HepG2 (cell line): ENCODE results near the gene TBC1D5. TPM values are rescaled to one million over a fixed set of nuclear protein-coding genes. Genes with fewer than 3 reads are reported as not detected.
"Not testable (repeated sequence)": the region's sequence is repeated elsewhere in the genome, so short reads cannot be mapped to it uniquely, and the experiment has no call there.

Experiments used
- ATAC-seq: fragments of 200-7000 bp; cut with Tn5 transposase; 3 replicates; pipeline ENCODE4 v1.9.1; 2020; ENCODE audit warnings: mild to moderate bottlenecking, moderate library complexity
- BruUV-seq: library from RNA; stranded (reverse); fragments of 400-500 nt; replicated peaks from 2 replicates; lab custom pipeline; 2021; lab: Mats Ljungman, UMichigan
- CTCF ChIA-PET: fragments of 300-600 bp; formaldehyde crosslinking; extraction: SDS; loops from one replicate; lab custom pipeline; 2021; ENCODE audit warnings: low total read pairs, inconsistent platforms, low intra/inter-chr PET ratio; lab: Yijun Ruan, JAX
- POLR2A ChIA-PET: fragments of 350-600 bp; sonication (Branson Sonifier 250); formaldehyde crosslinking; loops from one replicate; lab custom pipeline; 2020; ENCODE audit warnings: antibody characterized with exemption, inconsistent platforms; lab: Yijun Ruan, JAX
- DNase-seq: peaks from one replicate; pipeline ENCODE4 v3.0.0-alpha.2; 2015; ENCODE audit warnings: low spot score
- FAIRE-seq: peaks from 3 replicates; lab custom pipeline; 2011; peaks lifted over from hg19 to GRCh38; lab: Jason Lieb, UNC
- H2AFZ ChIP-seq: one replicate; pipeline ENCODE4 v1.6.1; 2011; ENCODE audit warnings: low read length, inconsistent platforms
- H3K27ac ChIP-seq: fragments of 300-600 bp; 3 replicates; pipeline ENCODE4 v1.8.0; 2011; ENCODE audit warnings: mixed run types, mild to moderate bottlenecking, mixed read lengths, low read length, inconsistent platforms; ENCODE audit not compliant: insufficient read depth; ENCODE audit errors: extremely low read length
- H3K27me3 ChIP-seq, 2 experiments: fragments of 200-600 bp in 1 of 2; 2 replicates in 1 of 2; 3 replicates in 1 of 2; pipeline versions ENCODE4 v1.6.0 to v1.8.0; 2011; ENCODE audit warnings: low read length in 2 of 2, mild to moderate bottlenecking in 2 of 2, moderate library complexity in 2 of 2, inconsistent platforms in 1 of 2; ENCODE audit not compliant: insufficient read depth in 2 of 2, control insufficient read depth in 1 of 2
- H3K36me3 ChIP-seq, 2 experiments: fragments of 200-600 bp in 1 of 2; replicated peaks in 1 of 2; 2 replicates in 1 of 2; 3 replicates in 1 of 2; pipeline versions ENCODE4 v1.5.1 to v1.8.0; 2011; ENCODE audit warnings: low read length in 2 of 2, inconsistent platforms in 1 of 2; ENCODE audit not compliant: insufficient read depth in 2 of 2, control insufficient read depth in 1 of 2
- H3K4me1 ChIP-seq: 2 replicates; pipeline ENCODE4 v1.5.1; 2012; ENCODE audit warnings: low read length, inconsistent platforms; ENCODE audit not compliant: insufficient read depth
- H3K4me2 ChIP-seq: 2 replicates; pipeline ENCODE4 v1.6.0; 2011; ENCODE audit warnings: low read depth, low read length, inconsistent platforms
- H3K4me3 ChIP-seq, 3 experiments: fragments of 200-600 bp in 1 of 3; sonication (generic), shearing (Covaris generic) in 1 of 3; replicated peaks in 1 of 3; 2 replicates each; pipeline ENCODE4 v1.5.1; 2011 to 2016; ENCODE audit warnings: low read length in 3 of 3, inconsistent platforms in 2 of 3, low read depth in 2 of 3, mild to moderate bottlenecking in 2 of 3, control low read depth in 1 of 3, mixed read lengths in 1 of 3; ENCODE audit not compliant: insufficient read depth in 1 of 3
- H3K79me2 ChIP-seq: one replicate; pipeline ENCODE4 v1.6.1; 2011; ENCODE audit warnings: low read length, inconsistent platforms; ENCODE audit not compliant: insufficient read depth
- H3K9ac ChIP-seq: 2 replicates; pipeline ENCODE4 v1.6.0; 2011; ENCODE audit warnings: mild to moderate bottlenecking, low read depth, low read length, inconsistent platforms; ENCODE audit not compliant: insufficient read depth
- H3K9me3 ChIP-seq: 2 replicates; pipeline ENCODE4 v1.5.1; 2012; ENCODE audit warnings: mild to moderate bottlenecking, low read length
- H4K20me1 ChIP-seq: 2 replicates; pipeline ENCODE4 v1.6.0; 2011; ENCODE audit warnings: inconsistent platforms, mild to moderate bottlenecking, low read length, moderate library complexity; ENCODE audit not compliant: insufficient read depth
- ATF7 ChIP-seq, 2 experiments: fragments of 450-650 bp in 1 of 2; sonication (generic) in 1 of 2; formaldehyde crosslinking in 1 of 2; IDR thresholded peaks; 2 replicates each; pipeline versions ENCODE4 v1.4.0 to v1.6.1; 2016 to 2020; ENCODE audit warnings: antibody characterized with exemption in 1 of 2, mild to moderate bottlenecking in 1 of 2, missing genetic modification reagents in 1 of 2
- FOXA3 ChIP-seq: IDR thresholded peaks from 2 replicates; pipeline ENCODE4 v1.6.1; 2016; ENCODE audit warnings: missing genetic modification reagents, missing compliant biosample characterization
- GATA4 ChIP-seq: sonication (generic); IDR thresholded peaks from 2 replicates; pipeline ENCODE4 v1.6.1; 2016; ENCODE audit warnings: antibody characterized with exemption, low read depth, borderline replicate concordance
- ZNF18 ChIP-seq: sonication (generic); formaldehyde crosslinking; IDR thresholded peaks from 2 replicates; pipeline ENCODE4 v1.8.0; 2022; ENCODE audit warnings: mild to moderate bottlenecking, missing genetic modification reagents; ENCODE audit not compliant: insufficient replicate concordance
- ZNF180 ChIP-seq: sonication (generic); formaldehyde crosslinking; IDR thresholded peaks from 2 replicates; pipeline ENCODE4 v1.4.0; 2020; ENCODE audit warnings: low read depth, missing genetic modification reagents, borderline replicate concordance
- ZNF484 ChIP-seq: sonication (generic); formaldehyde crosslinking; IDR thresholded peaks from 2 replicates; pipeline ENCODE4 v1.5.1; 2020; ENCODE audit warnings: mild to moderate bottlenecking, low read depth, missing genetic modification reagents, borderline replicate concordance
- ZSCAN20 ChIP-seq: sonication (generic); formaldehyde crosslinking; IDR thresholded peaks from 2 replicates; pipeline ENCODE4 v1.4.0; 2020; ENCODE audit warnings: missing genetic modification reagents, mild to moderate bottlenecking, borderline replicate concordance
- WGBS: methylation state at CpG from one replicate; pipeline ENCODE4 v1.1.6; 2017; ENCODE audit warnings: low lambda C conversion rate; 5-methylcytosine and 5-hydroxymethylcytosine counted together
- in situ Hi-C: cut with HindIII; loops from 2 replicates; pipeline ENCODE4 v1.10.0; 2017; ENCODE audit warnings: low pct_unique_long_range_greater_than_20kb; ENCODE audit not compliant: extremely low pct_ligation_motif_present
- intact Hi-C: fragments of 100-400 bp; cut with micrococcal nuclease; formaldehyde crosslinking; loops from one replicate; pipeline ENCODE4 v1.10.0; 2022; ENCODE audit not compliant: unreplicated experiment
- polyA plus RNA-seq, 8 experiments: library from polyadenylated mRNA; depleted of rRNA in 3 of 8; stranded (reverse) in 7 of 8; unstranded in 1 of 8; fragments of >200 nt; fragmentation: Illumina TruSeq in 4 of 8; extraction: Trizol in 4 of 8; gene quantifications; 2 replicates each; pipeline versions ENCODE4 v1.2.1 to v1.2.3, GENCODE V29; 2011 to 2016; ENCODE audit warnings: low read depth in 4 of 8, missing spikeins in 1 of 8, mixed read lengths in 1 of 8; ENCODE audit not compliant: insufficient read depth in 1 of 8
- total RNA-seq, 5 experiments: library from RNA; depleted of rRNA; stranded (reverse); fragments of >200 nt; fragmentation: Illumina TruSeq; extraction: Trizol; gene quantifications; 2 replicates each; pipeline ENCODE4 v1.2.3, GENCODE V29; 2016; ENCODE audit warnings: low read depth in 1 of 5

TBC1D5 gene
- total and polyA plus RNA-seq, 2 of the 13 experiments (the other 11 are each of a cell fraction or from before 2014, with no cell fraction given): 19.2 to 33.3 TPM

DNA sequence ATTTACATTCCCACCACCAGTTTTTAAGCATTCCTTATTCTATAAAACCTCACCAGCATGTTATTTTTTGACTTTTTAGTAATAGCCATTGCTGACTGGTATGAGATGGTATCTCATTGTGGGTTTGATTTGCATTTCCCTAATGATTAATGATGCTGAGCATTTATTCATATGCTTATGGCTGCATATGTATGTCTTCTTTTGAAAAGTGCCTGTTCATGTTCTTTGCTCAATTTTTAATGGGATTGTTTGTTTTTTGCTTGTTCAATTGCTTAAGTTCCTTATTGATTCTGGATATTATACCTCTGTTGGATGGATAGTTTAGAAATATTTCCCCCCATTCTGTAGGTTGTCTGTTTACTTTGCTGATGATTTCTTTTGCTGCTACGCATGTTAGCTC, 16.1 kb downstream of the TBC1D5 start (continued):
- TF ChIP-seq FOXA3 (CRISPR knock-in tag) (no peak), ZNF180 (CRISPR knock-in tag) (no peak), GATA4 (no peak), ZSCAN20 (CRISPR knock-in tag) (no peak), ZNF18 (CRISPR knock-in tag) (no peak), ZNF484 (no peak)

DNA sequence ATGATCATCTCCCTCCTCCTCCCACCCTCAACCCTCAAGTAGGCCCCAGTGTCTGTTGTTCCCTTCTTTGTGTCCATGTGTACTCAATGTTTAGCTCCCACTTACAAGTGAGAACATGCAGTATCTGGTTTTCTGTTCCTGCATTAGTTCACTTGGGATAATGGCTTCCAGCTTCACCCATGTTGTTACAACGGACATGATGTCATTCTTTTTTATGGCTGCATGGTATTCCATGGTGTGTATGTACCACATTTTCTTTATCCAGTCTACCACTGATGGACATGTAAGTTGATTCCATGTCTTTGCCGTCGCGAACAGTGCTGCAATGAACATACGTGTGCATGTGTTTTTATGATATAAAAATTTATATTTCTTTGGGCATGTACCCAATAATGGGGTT, 16.6 kb downstream of the TBC1D5 start:
- in situ Hi-C loops; DNase-seq; intact Hi-C loops; H3K27me3 ChIP-seq; H3K36me3 ChIP-seq; H3K79me2 ChIP-seq; FAIRE-seq; POLR2A ChIA-PET; BruUV-seq; H2AFZ ChIP-seq; H3K27ac ChIP-seq; ATAC-seq; H3K4me3 ChIP-seq; CTCF ChIA-PET; H4K20me1 ChIP-seq; H3K9ac ChIP-seq; H3K9me3 ChIP-seq; H3K4me2 ChIP-seq; H3K4me1 ChIP-seq; TF ChIP-seq ATF7 (CRISPR knock-in tag; IDR thresholded peaks at IDR 0.05): not testable (repeated sequence)
- WGBS: 96% methylated on average over 5 of the region's 5 CpGs
- peak; percentile 59; the same call in 1 of the 2 replicates for TF ChIP-seq ATF7 (IDR thresholded peaks at IDR 0.05)
